Iris pigment epithelial cell (primary cell): ENCODE data around the gene MED7.

Experiments used
- DNase-seq: peaks from one replicate; pipeline ENCODE4 v3.0.0-alpha.2; 2011; ENCODE audit warnings: low read depth

MED7 gene

DNA sequence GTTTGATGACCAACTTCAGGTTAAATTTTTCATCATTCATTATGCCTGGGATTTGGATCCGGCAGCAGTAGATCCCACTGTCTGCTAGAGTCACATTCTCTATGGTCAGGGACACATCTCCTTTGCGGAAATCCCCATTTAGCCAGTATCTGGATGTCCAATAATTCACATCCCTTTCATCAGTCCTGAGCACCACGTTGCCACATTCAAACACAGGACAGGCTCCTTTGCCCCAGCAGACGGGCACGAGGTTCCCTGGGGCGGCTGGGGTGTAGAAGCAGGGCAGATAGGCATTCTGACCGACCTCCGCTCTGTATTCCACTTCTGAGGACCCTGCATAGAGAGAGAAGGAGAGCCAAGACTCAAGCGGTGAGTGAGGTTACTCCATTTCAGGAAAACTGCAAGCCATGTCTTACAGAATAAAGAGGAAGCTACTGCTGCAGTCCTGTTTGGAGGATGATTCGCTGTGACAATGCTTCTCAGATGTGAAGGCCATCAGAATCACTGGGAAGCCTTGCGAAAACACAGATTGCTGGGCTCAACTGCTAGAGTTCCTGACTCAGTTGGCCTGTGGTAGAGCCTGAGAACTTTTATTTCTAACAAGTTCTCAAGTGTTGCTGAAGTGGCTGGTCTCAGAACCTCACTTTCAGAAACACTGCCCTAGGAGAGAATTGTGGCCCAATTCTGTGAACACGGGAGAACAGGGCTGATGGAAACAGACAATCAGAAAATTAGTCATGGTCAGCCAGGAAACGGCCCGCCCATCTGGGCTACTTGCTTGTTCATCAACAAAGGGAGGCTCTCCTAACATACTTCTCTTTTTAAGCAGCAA, 35.8 kb downstream of the MED7 start:
- DNase-seq = no peak

- peak; percentile 20 for DNase-seq
Measured at GRCh38 chr5:157100140-157100679, 42.5 kb downstream of the MED7 start.

DNA sequence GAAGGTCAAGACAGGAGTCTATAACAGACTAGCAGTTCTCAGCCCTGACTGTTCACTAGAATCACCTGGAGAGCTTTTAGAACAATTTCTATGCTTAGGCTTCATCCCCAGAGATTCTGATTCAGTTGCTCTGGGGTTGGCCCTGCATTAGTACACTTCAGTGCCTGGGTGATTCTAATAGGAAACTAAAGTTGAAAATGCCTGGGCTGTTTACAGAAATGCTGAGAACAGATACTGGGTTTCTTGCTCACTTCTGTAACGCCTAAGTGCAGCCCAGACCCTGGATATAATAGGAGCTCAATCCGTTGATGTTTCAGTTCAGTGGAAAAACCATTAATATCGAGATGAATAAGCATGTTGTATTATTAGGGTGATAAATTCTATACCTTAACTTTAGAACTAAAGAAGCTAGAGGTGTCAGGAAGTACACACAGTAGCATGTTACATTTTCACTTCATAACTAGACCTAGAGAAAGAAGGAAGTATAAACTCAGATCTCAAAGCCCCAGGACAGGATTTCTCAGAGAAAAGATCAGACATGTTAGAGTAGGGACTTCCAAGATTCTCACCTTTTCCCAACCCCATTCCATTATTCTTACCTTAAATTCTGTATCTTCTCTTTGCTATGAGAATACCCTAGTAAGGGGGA, 54.2 kb downstream of the MED7 start:
- no peak for DNase-seq
